DND-41 (cell line): ENCODE data around the gene GZF1.

Source experiments
- ATAC-seq: fragments of 200-7000 bp; cut with Tn5 transposase; 3 replicates; pipeline ENCODE4 v1.9.1; 2021; ENCODE audit warnings: low read depth; ENCODE audit not compliant: insufficient read depth
- DNase-seq: peaks from one replicate; pipeline ENCODE4 v3.0.0-alpha.2; 2020
- H2AFZ ChIP-seq: 2 replicates; pipeline ENCODE4 v1.6.0; 2012; ENCODE audit warnings: low read depth, low read length
- H3K27ac ChIP-seq: 2 replicates; pipeline ENCODE4 v1.5.1; 2012; ENCODE audit warnings: low read length, inconsistent platforms
- H3K27me3 ChIP-seq: fragments of 200-600 bp; sonication (generic); 2 replicates; pipeline ENCODE4 v1.6.0; 2012; ENCODE audit warnings: low read length, mild to moderate bottlenecking, inconsistent platforms; ENCODE audit not compliant: insufficient read depth, poor library complexity
- H3K36me3 ChIP-seq: 2 replicates; pipeline ENCODE4 v1.5.1; 2012; ENCODE audit warnings: low read length, inconsistent platforms; ENCODE audit not compliant: insufficient read depth
- H3K4me1 ChIP-seq: 2 replicates; pipeline ENCODE4 v1.5.1; 2012; ENCODE audit warnings: mild to moderate bottlenecking, low read length; ENCODE audit not compliant: insufficient read depth
- H3K4me2 ChIP-seq: 2 replicates; pipeline ENCODE4 v1.6.0; 2012; ENCODE audit warnings: mild to moderate bottlenecking, moderate library complexity, low read length, inconsistent platforms; ENCODE audit not compliant: insufficient read depth
- H3K4me3 ChIP-seq, 2 experiments: fragments of 200-600 bp in 1 of 2; shearing (Covaris generic) in 1 of 2; 2 replicates each; pipeline ENCODE4 v1.5.1; 2012 to 2016; ENCODE audit warnings: inconsistent platforms in 2 of 2, low read length in 2 of 2, mild to moderate bottlenecking in 2 of 2, low read depth in 1 of 2, moderate library complexity in 1 of 2
- H3K79me2 ChIP-seq: 2 replicates; pipeline ENCODE4 v1.6.0; 2012; ENCODE audit warnings: low read length, inconsistent platforms; ENCODE audit not compliant: insufficient read depth
- H3K9ac ChIP-seq: 2 replicates; pipeline ENCODE4 v1.6.0; 2012; ENCODE audit warnings: low read depth, mild to moderate bottlenecking, inconsistent platforms, low read length, moderate library complexity
- H3K9me3 ChIP-seq: 2 replicates; pipeline ENCODE4 v1.5.1; 2012; ENCODE audit warnings: low read length, moderate library complexity, mild to moderate bottlenecking, inconsistent platforms; ENCODE audit not compliant: insufficient read depth, severe bottlenecking
- H4K20me1 ChIP-seq: 2 replicates; pipeline ENCODE4 v1.6.0; 2012; ENCODE audit warnings: low read length; ENCODE audit not compliant: insufficient read depth
- CTCF ChIP-seq: IDR thresholded peaks from 2 replicates; pipeline ENCODE4 v1.5.1; 2012; ENCODE audit warnings: borderline replicate concordance, low read length, moderate library complexity, mild to moderate bottlenecking; ENCODE audit not compliant: poor library complexity, severe bottlenecking; ENCODE audit errors: extremely low read depth
- EZH2 ChIP-seq: IDR thresholded peaks from 3 replicates; pipeline ENCODE4 v1.6.1; 2012; ENCODE audit warnings: borderline replicate concordance, low read depth, mild to moderate bottlenecking, moderate library complexity, low read length, inconsistent platforms; ENCODE audit not compliant: severe bottlenecking

Gene GZF1

DNA sequence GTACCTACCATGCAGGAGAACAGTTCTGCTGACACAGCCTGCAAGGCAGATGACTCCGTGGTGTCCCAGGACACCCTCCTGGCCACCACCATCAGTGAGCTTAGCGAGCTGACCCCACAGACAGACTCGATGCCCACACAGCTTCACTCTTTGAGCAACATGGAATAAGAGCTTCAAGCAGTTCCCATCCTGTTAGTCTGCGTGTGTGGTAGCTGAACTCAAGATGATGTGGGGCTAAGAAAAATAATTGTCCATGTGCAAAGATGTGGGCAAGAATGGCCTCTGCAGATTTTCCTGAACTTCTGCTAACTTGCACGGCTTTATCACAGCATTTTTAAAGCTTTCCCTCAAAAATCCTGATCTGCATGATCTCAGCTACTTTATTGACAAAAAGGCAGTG is 8.3 kb downstream of the GZF1 start:
- no peak overlapping the region for H3K9ac ChIP-seq
- H3K9me3 ChIP-seq: no peaks in the 10 kb centered on the region
- peaks cover 38% of the 10 kb centered on the region for H4K20me1 ChIP-seq
- TF ChIP-seq CTCF (no peak), EZH2 (no peak)
- peaks cover 92% of the 10 kb centered on the region for H3K36me3 ChIP-seq
- peaks cover 43% of the 10 kb centered on the region for H3K79me2 ChIP-seq
- H3K27me3 ChIP-seq: no peaks in the 10 kb centered on the region
- H3K4me2 ChIP-seq: no peak overlapping the region
- no peak overlapping the region for H2AFZ ChIP-seq
- DNase-seq (no peak), ATAC-seq (no peak)
- no peak overlapping the region for H3K4me3 ChIP-seq
- peaks cover 28% of the 10 kb centered on the region for H3K4me1 ChIP-seq
- no peak overlapping the region for H3K27ac ChIP-seq

- Histone ChIP-seq H3K4me1 (peaks cover 22% of the 10 kb centered on the region), H2AFZ (no peak overlapping the region), H4K20me1 (peaks cover 32% of the 10 kb centered on the region), H3K4me3 (no peak overlapping the region), H3K36me3 (peaks cover 92% of the 10 kb centered on the region), H3K27ac (no peak overlapping the region), H3K4me2 (no peak overlapping the region), H3K9ac (no peak overlapping the region), H3K79me2 (peaks cover 37% of the 10 kb centered on the region), H3K27me3 (no peaks in the 10 kb centered on the region), H3K9me3 (no peaks in the 10 kb centered on the region)
- ATAC-seq (no peak), DNase-seq (no peak)
- TF ChIP-seq CTCF (no peak), EZH2 (no peak)
Observed at GRCh38 chr20:23370873-23371272, 8.9 kb downstream of the GZF1 start.

DNA sequence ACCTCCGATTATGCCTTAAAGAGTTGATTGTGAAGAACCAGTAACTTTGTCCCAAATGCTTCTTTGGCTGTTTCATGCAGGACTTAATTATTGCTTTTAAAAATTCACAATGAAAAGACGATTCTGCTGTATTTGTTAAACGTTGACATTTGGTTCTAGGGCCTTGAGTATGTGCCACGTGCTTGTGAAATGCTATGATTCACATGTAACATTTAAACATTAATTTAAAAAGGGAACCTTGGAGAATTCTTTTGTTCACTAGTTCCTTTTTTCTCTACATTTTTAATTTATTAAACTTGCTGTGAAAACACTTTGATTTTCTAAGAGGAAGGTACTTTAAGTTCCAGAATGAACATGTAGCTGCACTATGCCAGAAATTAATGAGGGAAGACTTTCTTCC is 9.5 kb downstream of the GZF1 start:
- Histone ChIP-seq H3K4me2 (no peak overlapping the region), H3K4me3 (no peak overlapping the region), H3K36me3 (peaks cover 92% of the 10 kb centered on the region), H2AFZ (no peak overlapping the region), H3K4me1 (peaks cover 16% of the 10 kb centered on the region), H3K27me3 (no peaks in the 10 kb centered on the region), H3K9me3 (no peaks in the 10 kb centered on the region), H3K9ac (no peak overlapping the region), H3K27ac (no peak overlapping the region), H3K79me2 (peaks cover 31% of the 10 kb centered on the region), H4K20me1 (peaks cover 29% of the 10 kb centered on the region)
- ATAC-seq (no peak), DNase-seq (no peak)
- TF ChIP-seq CTCF (no peak), EZH2 (no peak)

GRCh38 chr20:23374441-23374840 is 12.5 kb downstream of the GZF1 start:
- ATAC-seq: no peak
- peaks cover 6% of the 10 kb centered on the region; the same call in 1 of the 2 replicates for H3K79me2 ChIP-seq
- H4K20me1 ChIP-seq: peaks cover 14% of the 10 kb centered on the region
- H3K9me3 ChIP-seq: no peaks in the 10 kb centered on the region
- no peak overlapping the region for H3K27ac ChIP-seq
- no peaks in the 10 kb centered on the region for H3K27me3 ChIP-seq
- no peak overlapping the region for H3K4me3 ChIP-seq
- no peak overlapping the region for H2AFZ ChIP-seq
- no peaks in the 10 kb centered on the region for H3K4me1 ChIP-seq
- no peak overlapping the region for H3K4me2 ChIP-seq
- DNase-seq: no peak
- TF ChIP-seq EZH2 (no peak), CTCF (no peak)
- H3K36me3 ChIP-seq: peaks cover 83% of the 10 kb centered on the region
- H3K9ac ChIP-seq: no peak overlapping the region
